SJCRH30 (cell line): Measurements from ENCODE around the gene ASCL4. TPM values are rescaled to one million over a fixed set of nuclear protein-coding genes. Genes with fewer than 3 reads are reported as not detected.

Source experiments
- DNase-seq, 2 experiments: peaks; one replicate each; pipeline ENCODE4 v3.0.0-alpha.2; 2015 to 2020
- H3K27ac ChIP-seq: fragments of 250-450 bp; sonication (Bioruptor Pico); 2 replicates; pipeline ENCODE4 v1.5.1; 2020; ENCODE audit warnings: mild to moderate bottlenecking, moderate library complexity
- H3K27me3 ChIP-seq: fragments of 250-450 bp; sonication (Bioruptor Pico); 2 replicates; pipeline ENCODE4 v1.5.1; 2020; ENCODE audit warnings: mild to moderate bottlenecking, moderate library complexity
- H3K36me3 ChIP-seq: fragments of 250-450 bp; sonication (Bioruptor Pico); 2 replicates; pipeline ENCODE4 v1.5.1; 2020; ENCODE audit warnings: mild to moderate bottlenecking, moderate library complexity
- H3K4me1 ChIP-seq: fragments of 250-450 bp; sonication (Bioruptor Pico); 2 replicates; pipeline ENCODE4 v1.5.1; 2020; ENCODE audit warnings: mild to moderate bottlenecking, moderate library complexity
- H3K4me3 ChIP-seq: fragments of 250-450 bp; sonication (Bioruptor Pico); 2 replicates; pipeline ENCODE4 v1.5.1; 2020; ENCODE audit warnings: mild to moderate bottlenecking, moderate library complexity
- H3K9me3 ChIP-seq: fragments of 250-450 bp; sonication (Bioruptor Pico); replicated peaks from 2 replicates; pipeline ENCODE4 v1.5.1; 2020; ENCODE audit warnings: mild to moderate bottlenecking, moderate library complexity
- total RNA-seq: library from RNA; depleted of rRNA; stranded (reverse); fragments of >200 nt; shearing (Covaris generic); gene quantifications from 2 replicates; pipeline ENCODE4 v1.2.3, GENCODE V29; 2014; rRNA removed

The ASCL4 gene
- total RNA-seq, 1 experiment from 2014 or later, result not detected

GRCh38 chr12:107788690-107789458 is 14.4 kb downstream of the ASCL4 start:
- DNase-seq, result no peak
- no peak overlapping the region for H3K4me3 ChIP-seq
- no peaks in the 10 kb centered on the region; the same call in 1 of the 2 replicates for H3K9me3 ChIP-seq
- H3K27me3 ChIP-seq, result 0 out of 2 replicates have a peak, but pooled peaks cover under 1% of the 10 kb centered on the region
- H3K27ac ChIP-seq, result no peak overlapping the region
- no peaks in the 10 kb centered on the region for H3K36me3 ChIP-seq
- H3K4me1 ChIP-seq, result no peaks in the 10 kb centered on the region

- Histone ChIP-seq H3K36me3 (no peaks in the 10 kb centered on the region), H3K4me3 (no peak overlapping the region), H3K27me3 (no peaks in the 10 kb centered on the region), H3K27ac (no peak overlapping the region), H3K4me1 (no peaks in the 10 kb centered on the region), H3K9me3 (no peaks in the 10 kb centered on the region; the same call in 1 of the 2 replicates)
- DNase-seq, result no peak
Observed at GRCh38 chr12:107791465-107792089, 17.1 kb downstream of the ASCL4 start.

- no peaks in the 10 kb centered on the region for H3K27me3 ChIP-seq
- H3K4me1 ChIP-seq, result no peaks in the 10 kb centered on the region
- H3K4me3 ChIP-seq, result no peak overlapping the region
- H3K36me3 ChIP-seq, result no peaks in the 10 kb centered on the region
- H3K9me3 ChIP-seq, result no peaks in the 10 kb centered on the region; the same call in 1 of the 2 replicates
- DNase-seq, result no peak
- no peak overlapping the region for H3K27ac ChIP-seq
Observed at GRCh38 chr12:107794451-107794850, 19.9 kb downstream of the ASCL4 start.

GRCh38 chr12:107798580-107798979 is 24.1 kb downstream of the ASCL4 start:
- Histone ChIP-seq H3K4me1 (no peaks in the 10 kb centered on the region), H3K36me3 (no peaks in the 10 kb centered on the region), H3K27me3 (no peaks in the 10 kb centered on the region), H3K9me3 (no peaks in the 10 kb centered on the region), H3K4me3 (no peak overlapping the region), H3K27ac (no peak overlapping the region)
- no peak for DNase-seq

- H3K36me3 ChIP-seq, result no peaks in the 10 kb centered on the region
- no peak overlapping the region for H3K4me3 ChIP-seq
- H3K4me1 ChIP-seq, result no peaks in the 10 kb centered on the region
- H3K27ac ChIP-seq, result no peak overlapping the region
- no peaks in the 10 kb centered on the region for H3K27me3 ChIP-seq
- no peaks in the 10 kb centered on the region for H3K9me3 ChIP-seq
- no peak for DNase-seq
Observed at GRCh38 chr12:107801150-107801549, 26.6 kb downstream of the ASCL4 start.

DNA sequence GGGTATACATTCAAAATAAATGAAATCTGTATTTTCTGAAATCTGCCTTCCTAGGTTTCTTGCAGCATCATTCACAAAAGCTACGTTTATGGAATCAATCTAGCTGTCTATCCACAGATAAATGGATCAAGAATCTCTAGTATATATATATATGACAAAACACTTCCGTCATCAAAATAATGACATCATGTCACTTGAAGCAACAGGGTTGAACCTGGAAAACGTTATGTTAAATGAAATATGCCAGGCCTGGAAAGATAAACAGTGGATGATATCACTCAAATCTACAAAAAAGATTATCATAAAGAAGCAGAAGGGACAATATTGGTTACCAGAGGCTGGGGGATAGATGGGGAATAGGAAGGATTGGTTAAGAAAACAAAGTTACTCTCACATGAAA is 28.6 kb downstream of the ASCL4 start:
- H3K4me1 ChIP-seq, result no peaks in the 10 kb centered on the region
- DNase-seq, result no peak
- no peak overlapping the region for H3K27ac ChIP-seq
- no peaks in the 10 kb centered on the region for H3K27me3 ChIP-seq
- H3K36me3 ChIP-seq, result no peaks in the 10 kb centered on the region
- no peak overlapping the region for H3K4me3 ChIP-seq
- H3K9me3 ChIP-seq, result no peaks in the 10 kb centered on the region

DNA sequence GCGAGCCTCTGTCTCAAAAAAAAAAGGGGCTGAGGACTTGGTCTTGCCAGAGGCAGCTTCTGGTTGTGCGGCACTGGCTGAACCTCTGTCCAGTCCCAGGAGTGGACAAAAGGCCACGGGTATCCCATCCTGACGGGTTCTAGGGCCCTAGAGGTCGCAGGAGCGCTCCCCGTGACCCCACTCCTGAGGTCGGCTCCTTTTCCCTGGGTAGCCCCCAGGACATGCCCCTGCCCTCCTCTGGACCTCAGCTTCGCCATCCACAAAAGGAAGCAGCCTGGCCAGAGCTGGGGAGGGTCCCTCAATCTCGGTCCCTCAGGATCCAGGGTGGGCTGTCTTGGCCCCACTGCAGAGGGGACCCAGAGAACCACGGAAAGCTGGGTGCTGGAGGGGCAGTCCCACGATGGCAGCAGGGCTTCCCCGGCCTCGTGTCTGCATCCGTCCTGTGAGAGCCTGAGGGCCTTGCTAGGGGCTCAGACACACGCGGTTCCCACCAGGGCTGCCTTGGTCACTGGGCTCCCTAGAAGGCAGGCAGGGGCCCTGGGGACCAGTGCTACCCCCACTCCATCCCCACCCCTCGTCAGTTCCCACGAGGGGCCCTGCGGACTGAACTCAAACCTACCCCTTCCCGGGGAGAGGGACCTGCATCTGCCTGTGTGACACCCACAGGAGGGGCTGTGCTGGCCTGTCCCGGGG is 31.1 kb downstream of the ASCL4 start:
- no peaks in the 10 kb centered on the region for H3K27me3 ChIP-seq
- DNase-seq, result no peak
- no peak overlapping the region for H3K27ac ChIP-seq
- H3K4me1 ChIP-seq, result no peaks in the 10 kb centered on the region
- no peaks in the 10 kb centered on the region for H3K9me3 ChIP-seq
- no peak overlapping the region for H3K4me3 ChIP-seq
- no peaks in the 10 kb centered on the region for H3K36me3 ChIP-seq

- Histone ChIP-seq H3K36me3 (no peaks in the 10 kb centered on the region), H3K4me3 (no peak overlapping the region), H3K27me3 (no peaks in the 10 kb centered on the region), H3K9me3 (no peaks in the 10 kb centered on the region), H3K27ac (no peak overlapping the region), H3K4me1 (no peaks in the 10 kb centered on the region)
- DNase-seq, result no peak
Observed at GRCh38 chr12:107807471-107808150, 33.1 kb downstream of the ASCL4 start.

- Histone ChIP-seq H3K27me3 (0 out of 2 replicates have a peak, but pooled peaks cover 3% of the 10 kb centered on the region), H3K36me3 (no peaks in the 10 kb centered on the region), H3K27ac (no peak overlapping the region), H3K9me3 (no peaks in the 10 kb centered on the region), H3K4me1 (no peaks in the 10 kb centered on the region), H3K4me3 (no peak overlapping the region)
- no peak for DNase-seq
Observed at GRCh38 chr12:107817250-107817649, 42.7 kb downstream of the ASCL4 start.

DNA sequence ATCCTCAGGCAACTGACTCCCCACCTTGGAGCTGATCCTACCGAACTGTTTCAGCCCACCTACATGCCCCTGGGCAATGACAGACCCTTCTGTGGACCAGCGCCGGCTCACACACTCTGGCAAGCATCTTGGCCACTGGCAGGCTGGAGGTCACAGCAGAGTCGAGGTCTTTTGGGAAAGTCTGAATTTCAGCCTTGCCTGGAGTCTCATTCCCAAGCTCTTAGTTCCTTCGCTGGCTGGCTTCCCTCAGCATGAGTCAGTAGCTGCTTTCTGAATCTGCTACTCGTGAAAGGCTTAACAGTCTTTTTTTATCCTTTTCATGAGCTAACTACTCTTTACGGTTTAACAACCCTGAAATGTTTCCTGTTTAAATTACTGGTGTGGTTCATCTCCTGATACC is 44.5 kb downstream of the ASCL4 start:
- H3K4me1 ChIP-seq, result no peaks in the 10 kb centered on the region
- H3K36me3 ChIP-seq, result no peaks in the 10 kb centered on the region
- no peak overlapping the region for H3K4me3 ChIP-seq
- no peaks in the 10 kb centered on the region for H3K9me3 ChIP-seq
- no peak overlapping the region for H3K27ac ChIP-seq
- 0 out of 2 replicates have a peak, but pooled peaks cover 3% of the 10 kb centered on the region for H3K27me3 ChIP-seq
- DNase-seq, result no peak

DNA sequence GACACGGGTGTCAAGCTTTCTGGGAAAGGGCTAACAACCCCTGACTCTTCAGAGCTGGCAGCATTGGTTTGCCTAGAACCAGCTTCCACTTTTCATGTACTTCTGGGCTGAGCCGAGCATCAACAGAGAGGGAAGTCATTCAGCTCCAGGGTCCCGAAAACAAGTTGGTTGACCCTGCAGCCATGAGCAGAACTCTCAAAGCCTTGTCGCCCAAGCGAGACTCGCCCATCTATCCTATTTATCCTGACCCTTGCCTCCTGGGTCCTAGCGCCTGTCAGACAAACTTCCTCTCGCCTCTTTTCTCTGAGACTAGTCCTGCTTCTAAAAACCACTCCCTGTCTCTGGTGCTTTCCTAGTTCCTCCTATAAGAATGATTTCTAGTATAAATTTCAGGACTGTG is 47.9 kb downstream of the ASCL4 start:
- Histone ChIP-seq H3K4me3 (no peak overlapping the region), H3K4me1 (no peaks in the 10 kb centered on the region), H3K9me3 (no peaks in the 10 kb centered on the region), H3K27ac (no peak overlapping the region), H3K27me3 (0 out of 2 replicates have a peak, but pooled peaks cover 3% of the 10 kb centered on the region), H3K36me3 (no peaks in the 10 kb centered on the region)
- no peak for DNase-seq

Other genes with a start within 250 kb of the ASCL4 start
- gene PWP1, start 88.9 kb upstream of the ASCL4 start, total RNA-seq, result 44.9 and 50.2 TPM in 2 replicates
- 24.9 and 26.3 TPM in 2 replicates for gene PRDM4, start 13.6 kb upstream of the ASCL4 start, total RNA-seq